GM12878 (cell line): ENCODE results near the gene FICD. TPM values are rescaled to one million over a fixed set of nuclear protein-coding genes. Genes with fewer than 3 reads are reported as not detected.
A peak's percentile ranks its signal among the peaks of the same experiment; 100 is the strongest.

Source experiments
- BACH1 ChIP-seq: fragments of 450-650 bp; IDR thresholded peaks from 2 replicates; pipeline ENCODE4 v1.6.1; 2017; ENCODE audit warnings: mild to moderate bottlenecking, borderline replicate concordance
- CHD1 ChIP-seq: IDR thresholded peaks from 2 replicates; pipeline ENCODE4 v1.6.1; 2012; ENCODE audit warnings: low read depth, low read length, improper control_type of control experiment
- EED ChIP-seq: sonication (generic); IDR thresholded peaks from 2 replicates; pipeline ENCODE4 v1.6.1; 2016; ENCODE audit warnings: antibody characterized with exemption, low read depth
- IKZF2 ChIP-seq, 2 experiments: fragments of 450-650 bp; IDR thresholded peaks; 2 replicates each; pipeline ENCODE4 v1.6.1; 2017; ENCODE audit warnings: mild to moderate bottlenecking in 2 of 2, moderate library complexity in 2 of 2
- JUND ChIP-seq: IDR thresholded peaks from 2 replicates; pipeline ENCODE4 v1.6.1; 2012; ENCODE audit warnings: low read depth, mild to moderate bottlenecking, low read length, improper control_type of control experiment, moderate library complexity
- MXI1 ChIP-seq: fragments of 150-350 bp; IDR thresholded peaks from 2 replicates; pipeline ENCODE4 v1.6.1; 2011; ENCODE audit warnings: low read depth, mild to moderate bottlenecking, inconsistent platforms, low read length, improper control_type of control experiment
- NR2C1 ChIP-seq: fragments of 450-650 bp; IDR thresholded peaks from 2 replicates; pipeline ENCODE4 v1.6.1; 2017; ENCODE audit warnings: antibody characterized with exemption, mild to moderate bottlenecking, moderate library complexity
- PAX8 ChIP-seq: fragments of 450-650 bp; IDR thresholded peaks from 2 replicates; pipeline ENCODE4 v1.6.1; 2017; ENCODE audit warnings: mild to moderate bottlenecking, moderate library complexity
- RELA ChIP-seq: fragments of 450-650 bp; IDR thresholded peaks from 2 replicates; pipeline ENCODE4 v1.8.0; 2014; ENCODE audit warnings: borderline replicate concordance; ENCODE audit not compliant: partially characterized antibody
- SMAD1 ChIP-seq: fragments of 450-650 bp; IDR thresholded peaks from 2 replicates; pipeline ENCODE4 v1.6.1; 2018; ENCODE audit warnings: mild to moderate bottlenecking, low read depth; ENCODE audit not compliant: partially characterized antibody
- TAF1 ChIP-seq: IDR thresholded peaks from 2 replicates; pipeline ENCODE4 v1.6.1; 2011; ENCODE audit warnings: mild to moderate bottlenecking, low read depth, low read length, borderline replicate concordance
- TCF3 ChIP-seq: IDR thresholded peaks from 2 replicates; pipeline ENCODE4 v1.6.1; 2012; ENCODE audit warnings: low read depth, mild to moderate bottlenecking, low read length, borderline replicate concordance; ENCODE audit not compliant: insufficient read depth
- WRNIP1 ChIP-seq: IDR thresholded peaks from 2 replicates; pipeline ENCODE4 v1.6.1; 2011; ENCODE audit warnings: low read depth, low read length, improper control_type of control experiment, borderline replicate concordance
- ZNF207 ChIP-seq: fragments of 450-650 bp; IDR thresholded peaks from 2 replicates; pipeline ENCODE4 v1.6.1; 2014; ENCODE audit warnings: antibody characterized with exemption, mild to moderate bottlenecking, borderline replicate concordance
- polyA plus RNA-seq, 11 experiments: library from polyadenylated mRNA; depleted of rRNA in 4 of 11; unstranded in 6 of 11; stranded (reverse) in 5 of 11; fragments of >200 nt; fragmentation: Nextera tagmentation in 4 of 11; fragmentation: Illumina TruSeq in 1 of 11; extraction: Ambion mirVana in 4 of 11; extraction: Trizol in 1 of 11; gene quantifications; 1 replicate in 1 of 11; 2 replicates in 10 of 11; pipeline versions ENCODE4 v1.2.1 to v1.2.3, GENCODE V29; 2011 to 2016; ENCODE audit warnings: inconsistent platforms in 2 of 11, missing spikeins in 2 of 11, low read depth in 1 of 11
- total RNA-seq, 4 experiments: library from RNA; depleted of rRNA in 3 of 4; stranded (reverse); fragments of >200 nt in 3 of 4; fragmentation: Illumina TruSeq in 1 of 4; extraction: Trizol in 1 of 4; gene quantifications; 2 replicates each; pipeline versions ENCODE4 v1.2.1 to v1.2.3, GENCODE V29; 2013 to 2021
- TF ChIP-seq, protein P1 (sequence below): fragments of 450-650 bp; IDR thresholded peaks from 2 replicates; pipeline ENCODE4 v1.6.1; 2017; ENCODE audit warnings: mild to moderate bottlenecking, moderate library complexity
- TF ChIP-seq, protein P2 (sequence below): fragments of 450-650 bp; IDR thresholded peaks from 2 replicates; pipeline ENCODE4 v1.6.1; 2017; ENCODE audit warnings: low read depth, mild to moderate bottlenecking, moderate library complexity
- TF ChIP-seq, protein P3 (sequence below): fragments of 450-650 bp; IDR thresholded peaks from 2 replicates; pipeline ENCODE4 v1.6.1; 2017; ENCODE audit warnings: borderline replicate concordance
- TF ChIP-seq, protein P4 (sequence below): fragments of 450-650 bp; formaldehyde crosslinking; IDR thresholded peaks from 2 replicates; pipeline ENCODE4 v1.4.0; 2022; ENCODE audit warnings: mild to moderate bottlenecking, moderate library complexity
- TF ChIP-seq, protein P5 (sequence below): IDR thresholded peaks from 2 replicates; pipeline ENCODE4 v1.6.1; 2011; ENCODE audit warnings: borderline replicate concordance, low read depth, mild to moderate bottlenecking, moderate library complexity, mixed read lengths, low read length; ENCODE audit not compliant: insufficient read depth; ENCODE audit errors: extremely low read length

FICD gene
- total and polyA plus RNA-seq, 10 of the 15 experiments (the other 5 are each of a cell fraction or from before 2014, with no cell fraction given): 1.1 to 9.4 (median 4.3) TPM

DNA sequence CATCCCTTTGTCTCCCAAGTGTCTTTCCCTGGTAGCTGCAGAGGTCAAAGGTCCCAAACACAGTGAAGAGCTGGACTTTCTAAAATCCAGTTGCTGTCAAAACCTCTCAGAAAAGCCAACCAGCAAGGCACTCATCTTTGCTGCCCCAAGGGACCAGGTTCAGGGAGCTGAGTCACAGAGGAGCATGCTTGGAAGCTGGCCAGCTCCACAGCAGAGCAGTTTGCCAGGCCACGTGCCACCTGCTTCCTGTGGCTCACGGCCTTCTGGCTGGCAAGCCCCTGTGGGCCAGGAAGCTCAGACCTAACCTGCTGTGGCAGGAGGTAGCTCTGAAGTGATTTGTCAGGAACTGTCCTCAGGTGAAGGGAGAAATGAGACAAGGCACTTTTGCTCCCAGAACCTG lies 50.9 kb downstream of the FICD start (continued):
- TF ChIP-seq, protein P1, sequence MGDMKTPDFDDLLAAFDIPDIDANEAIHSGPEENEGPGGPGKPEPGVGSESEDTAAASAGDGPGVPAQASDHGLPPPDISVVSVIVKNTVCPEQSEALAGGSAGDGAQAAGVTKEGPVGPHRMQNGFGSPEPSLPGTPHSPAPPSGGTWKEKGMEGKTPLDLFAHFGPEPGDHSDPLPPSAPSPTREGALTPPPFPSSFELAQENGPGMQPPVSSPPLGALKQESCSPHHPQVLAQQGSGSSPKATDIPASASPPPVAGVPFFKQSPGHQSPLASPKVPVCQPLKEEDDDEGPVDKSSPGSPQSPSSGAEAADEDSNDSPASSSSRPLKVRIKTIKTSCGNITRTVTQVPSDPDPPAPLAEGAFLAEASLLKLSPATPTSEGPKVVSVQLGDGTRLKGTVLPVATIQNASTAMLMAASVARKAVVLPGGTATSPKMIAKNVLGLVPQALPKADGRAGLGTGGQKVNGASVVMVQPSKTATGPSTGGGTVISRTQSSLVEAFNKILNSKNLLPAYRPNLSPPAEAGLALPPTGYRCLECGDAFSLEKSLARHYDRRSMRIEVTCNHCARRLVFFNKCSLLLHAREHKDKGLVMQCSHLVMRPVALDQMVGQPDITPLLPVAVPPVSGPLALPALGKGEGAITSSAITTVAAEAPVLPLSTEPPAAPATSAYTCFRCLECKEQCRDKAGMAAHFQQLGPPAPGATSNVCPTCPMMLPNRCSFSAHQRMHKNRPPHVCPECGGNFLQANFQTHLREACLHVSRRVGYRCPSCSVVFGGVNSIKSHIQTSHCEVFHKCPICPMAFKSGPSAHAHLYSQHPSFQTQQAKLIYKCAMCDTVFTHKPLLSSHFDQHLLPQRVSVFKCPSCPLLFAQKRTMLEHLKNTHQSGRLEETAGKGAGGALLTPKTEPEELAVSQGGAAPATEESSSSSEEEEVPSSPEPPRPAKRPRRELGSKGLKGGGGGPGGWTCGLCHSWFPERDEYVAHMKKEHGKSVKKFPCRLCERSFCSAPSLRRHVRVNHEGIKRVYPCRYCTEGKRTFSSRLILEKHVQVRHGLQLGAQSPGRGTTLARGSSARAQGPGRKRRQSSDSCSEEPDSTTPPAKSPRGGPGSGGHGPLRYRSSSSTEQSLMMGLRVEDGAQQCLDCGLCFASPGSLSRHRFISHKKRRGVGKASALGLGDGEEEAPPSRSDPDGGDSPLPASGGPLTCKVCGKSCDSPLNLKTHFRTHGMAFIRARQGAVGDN: peak; percentile 100
- TF ChIP-seq MXI1: peak; percentile 55; the same call in 1 of the 2 replicates
- peak; percentile 85 for TF ChIP-seq SMAD1
- TF ChIP-seq WRNIP1: 0 out of 2 replicates have a peak, but pooled peaks have one; percentile 45
- TF ChIP-seq PAX8: no peak
- no peak for TF ChIP-seq ZNF207
- peak; percentile 72 to 87 for TF ChIP-seq IKZF2 (IDR thresholded peaks at IDR 0.05)
- 0 out of 2 replicates have a peak, but pooled peaks have one; percentile 81 for TF ChIP-seq CHD1
- peak; percentile 56; the same call in 1 of the 2 replicates for TF ChIP-seq NR2C1
- no peak for TF ChIP-seq TCF3
- TF ChIP-seq RELA: peak; percentile 27
- TF ChIP-seq, protein P2, sequence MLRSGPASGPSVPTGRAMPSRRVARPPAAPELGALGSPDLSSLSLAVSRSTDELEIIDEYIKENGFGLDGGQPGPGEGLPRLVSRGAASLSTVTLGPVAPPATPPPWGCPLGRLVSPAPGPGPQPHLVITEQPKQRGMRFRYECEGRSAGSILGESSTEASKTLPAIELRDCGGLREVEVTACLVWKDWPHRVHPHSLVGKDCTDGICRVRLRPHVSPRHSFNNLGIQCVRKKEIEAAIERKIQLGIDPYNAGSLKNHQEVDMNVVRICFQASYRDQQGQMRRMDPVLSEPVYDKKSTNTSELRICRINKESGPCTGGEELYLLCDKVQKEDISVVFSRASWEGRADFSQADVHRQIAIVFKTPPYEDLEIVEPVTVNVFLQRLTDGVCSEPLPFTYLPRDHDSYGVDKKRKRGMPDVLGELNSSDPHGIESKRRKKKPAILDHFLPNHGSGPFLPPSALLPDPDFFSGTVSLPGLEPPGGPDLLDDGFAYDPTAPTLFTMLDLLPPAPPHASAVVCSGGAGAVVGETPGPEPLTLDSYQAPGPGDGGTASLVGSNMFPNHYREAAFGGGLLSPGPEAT: peak; percentile 37; the same call in 1 of the 2 replicates
- no peak for TF ChIP-seq TAF1
- TF ChIP-seq, protein P3, sequence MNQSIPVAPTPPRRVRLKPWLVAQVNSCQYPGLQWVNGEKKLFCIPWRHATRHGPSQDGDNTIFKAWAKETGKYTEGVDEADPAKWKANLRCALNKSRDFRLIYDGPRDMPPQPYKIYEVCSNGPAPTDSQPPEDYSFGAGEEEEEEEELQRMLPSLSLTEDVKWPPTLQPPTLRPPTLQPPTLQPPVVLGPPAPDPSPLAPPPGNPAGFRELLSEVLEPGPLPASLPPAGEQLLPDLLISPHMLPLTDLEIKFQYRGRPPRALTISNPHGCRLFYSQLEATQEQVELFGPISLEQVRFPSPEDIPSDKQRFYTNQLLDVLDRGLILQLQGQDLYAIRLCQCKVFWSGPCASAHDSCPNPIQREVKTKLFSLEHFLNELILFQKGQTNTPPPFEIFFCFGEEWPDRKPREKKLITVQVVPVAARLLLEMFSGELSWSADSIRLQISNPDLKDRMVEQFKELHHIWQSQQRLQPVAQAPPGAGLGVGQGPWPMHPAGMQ: no peak
- TF ChIP-seq BACH1: 0 out of 2 replicates have a peak, but pooled peaks have one; percentile 56
- TF ChIP-seq, protein P4, sequence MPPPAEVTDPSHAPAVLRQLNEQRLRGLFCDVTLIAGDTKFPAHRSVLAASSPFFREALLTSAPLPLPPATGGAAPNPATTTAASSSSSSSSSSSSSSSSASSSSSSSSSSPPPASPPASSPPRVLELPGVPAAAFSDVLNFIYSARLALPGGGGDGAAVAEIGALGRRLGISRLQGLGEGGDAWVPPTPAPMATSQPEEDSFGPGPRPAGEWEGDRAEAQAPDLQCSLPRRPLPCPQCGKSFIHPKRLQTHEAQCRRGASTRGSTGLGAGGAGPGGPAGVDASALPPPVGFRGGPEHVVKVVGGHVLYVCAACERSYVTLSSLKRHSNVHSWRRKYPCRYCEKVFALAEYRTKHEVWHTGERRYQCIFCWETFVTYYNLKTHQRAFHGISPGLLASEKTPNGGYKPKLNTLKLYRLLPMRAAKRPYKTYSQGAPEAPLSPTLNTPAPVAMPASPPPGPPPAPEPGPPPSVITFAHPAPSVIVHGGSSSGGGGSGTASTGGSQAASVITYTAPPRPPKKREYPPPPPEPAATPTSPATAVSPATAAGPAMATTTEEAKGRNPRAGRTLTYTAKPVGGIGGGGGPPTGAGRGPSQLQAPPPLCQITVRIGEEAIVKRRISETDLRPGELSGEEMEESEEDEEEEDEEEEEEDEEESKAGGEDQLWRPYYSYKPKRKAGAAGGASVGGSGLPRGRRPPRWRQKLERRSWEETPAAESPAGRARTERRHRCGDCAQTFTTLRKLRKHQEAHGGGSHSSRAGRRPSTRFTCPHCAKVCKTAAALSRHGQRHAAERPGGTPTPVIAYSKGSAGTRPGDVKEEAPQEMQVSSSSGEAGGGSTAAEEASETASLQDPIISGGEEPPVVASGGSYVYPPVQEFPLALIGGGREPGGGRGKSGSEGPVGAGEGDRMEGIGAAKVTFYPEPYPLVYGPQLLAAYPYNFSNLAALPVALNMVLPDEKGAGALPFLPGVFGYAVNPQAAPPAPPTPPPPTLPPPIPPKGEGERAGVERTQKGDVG: no peak
- TF ChIP-seq, protein P5, sequence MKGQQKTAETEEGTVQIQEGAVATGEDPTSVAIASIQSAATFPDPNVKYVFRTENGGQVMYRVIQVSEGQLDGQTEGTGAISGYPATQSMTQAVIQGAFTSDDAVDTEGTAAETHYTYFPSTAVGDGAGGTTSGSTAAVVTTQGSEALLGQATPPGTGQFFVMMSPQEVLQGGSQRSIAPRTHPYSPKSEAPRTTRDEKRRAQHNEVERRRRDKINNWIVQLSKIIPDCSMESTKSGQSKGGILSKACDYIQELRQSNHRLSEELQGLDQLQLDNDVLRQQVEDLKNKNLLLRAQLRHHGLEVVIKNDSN: peak; percentile 63
- TF ChIP-seq JUND: no peak; the same call in 1 of the 2 replicates
- peak; percentile 56 for TF ChIP-seq EED
